Liver (tissue), 9 donors: ENCODE data around the gene ST6GALNAC5. TPM values are rescaled to one million over a fixed set of nuclear protein-coding genes. Genes with fewer than 3 reads are reported as not detected.

ENCODE experiments used
- DNase-seq: peaks from one replicate; pipeline ENCODE4 v3.0.0-alpha.2; 2017; ENCODE audit warnings: low spot score
- H3K27ac ChIP-seq, 2 donors: one replicate each; pipeline ENCODE4 v1.7.0; 2013; ENCODE audit warnings: inconsistent platforms in 2 of 2, low read length in 2 of 2, control low read depth in 1 of 2, low read depth in 1 of 2, mild to moderate bottlenecking in 1 of 2
- H3K27me3 ChIP-seq, 4 donors: one replicate each; pipeline versions ENCODE4 v1.6.1 to v1.7.0; 2013; ENCODE audit warnings: low read length in 3 of 4, inconsistent platforms in 1 of 4, mild to moderate bottlenecking in 1 of 4, moderate library complexity in 1 of 4; ENCODE audit not compliant: control insufficient read depth in 4 of 4, insufficient read depth in 4 of 4
- H3K36me3 ChIP-seq, 4 donors: one replicate each; pipeline versions ENCODE4 v1.6.1 to v1.7.0; 2013; ENCODE audit warnings: low read length in 3 of 4, mild to moderate bottlenecking in 3 of 4, low read depth in 1 of 4, moderate library complexity in 1 of 4; ENCODE audit not compliant: control insufficient read depth in 4 of 4, insufficient read depth in 3 of 4
- H3K4me1 ChIP-seq, 4 donors: one replicate each; pipeline versions ENCODE4 v1.6.1 to v1.7.0; 2013; ENCODE audit warnings: low read length in 3 of 4, mild to moderate bottlenecking in 3 of 4, moderate library complexity in 1 of 4; ENCODE audit not compliant: control insufficient read depth in 4 of 4, insufficient read depth in 4 of 4
- H3K4me3 ChIP-seq, 3 donors: one replicate each; pipeline versions ENCODE4 v1.6.1 to v1.7.0; 2013; ENCODE audit warnings: low read length in 3 of 3, control low read depth in 1 of 3, low read depth in 1 of 3, mild to moderate bottlenecking in 1 of 3
- H3K9ac ChIP-seq, 2 donors: one replicate each; pipeline ENCODE4 v1.7.0; 2013; ENCODE audit warnings: low read length in 2 of 2, mild to moderate bottlenecking in 2 of 2, moderate library complexity in 2 of 2, control low read depth in 1 of 2, low read depth in 1 of 2
- H3K9me3 ChIP-seq, 4 donors: one replicate each; pipeline versions ENCODE4 v1.6.1 to v1.7.0; 2013; ENCODE audit warnings: low read length in 3 of 4; ENCODE audit not compliant: control insufficient read depth in 4 of 4
- ATF3 ChIP-seq: IDR thresholded peaks from 2 replicates; pipeline ENCODE4 v1.6.1; 2016; ENCODE audit warnings: antibody characterized with exemption
- FOXA1 ChIP-seq: IDR thresholded peaks from 2 replicates; pipeline ENCODE4 v1.6.1; 2016; ENCODE audit warnings: antibody characterized with exemption
- FOXA2 ChIP-seq: IDR thresholded peaks from 2 replicates; pipeline ENCODE4 v1.6.1; 2016; ENCODE audit warnings: antibody characterized with exemption
- GABPA ChIP-seq, 2 donors: IDR thresholded peaks in 1 of 2; conservative IDR thresholded peaks in 1 of 2; 2 replicates each; pipeline ENCODE4 v1.6.1; 2016; ENCODE audit warnings: antibody characterized with exemption in 2 of 2, mild to moderate bottlenecking in 1 of 2, moderate library complexity in 1 of 2
- HNF4A ChIP-seq, 2 donors: conservative IDR thresholded peaks; 2 replicates each; pipeline ENCODE4 v1.6.1; 2016; ENCODE audit warnings: antibody characterized with exemption in 2 of 2, mild to moderate bottlenecking in 2 of 2
- NR2F2 ChIP-seq: IDR thresholded peaks from 2 replicates; pipeline ENCODE4 v1.6.1; 2016; ENCODE audit warnings: antibody characterized with exemption
- RAD21 ChIP-seq, 2 donors: IDR thresholded peaks; 2 replicates each; pipeline ENCODE4 v1.6.1; 2016; ENCODE audit warnings: antibody characterized with exemption in 2 of 2, mild to moderate bottlenecking in 2 of 2
- REST ChIP-seq: IDR thresholded peaks from 2 replicates; pipeline ENCODE4 v1.6.1; 2016; ENCODE audit warnings: antibody characterized with exemption, mild to moderate bottlenecking
- RXRA ChIP-seq, 2 donors: IDR thresholded peaks; 2 replicates each; pipeline ENCODE4 v1.6.1; 2017 to 2018; ENCODE audit warnings: antibody characterized with exemption in 2 of 2, mild to moderate bottlenecking in 1 of 2
- SP1 ChIP-seq: IDR thresholded peaks from 2 replicates; pipeline ENCODE4 v1.6.1; 2018; ENCODE audit warnings: antibody characterized with exemption, mild to moderate bottlenecking
- YY1 ChIP-seq: IDR thresholded peaks from 2 replicates; pipeline ENCODE4 v1.6.1; 2016; ENCODE audit warnings: antibody characterized with exemption, mild to moderate bottlenecking
- WGBS: extraction: QIAGEN DNeasy Blood & Tissue Kit; methylation state at CpG from one replicate; pipeline ENCODE4 v1.1.7; 2013; 5-methylcytosine and 5-hydroxymethylcytosine counted together
- polyA plus RNA-seq, 2 donors: library from polyadenylated mRNA; stranded (reverse) in 1 of 2; unstranded in 1 of 2; fragments of 200-250 nt in 1 of 2; fragments of >200 nt in 1 of 2; fragmentation: Nextera tagmentation in 1 of 2; extraction: Ambion mirVana in 1 of 2; gene quantifications; one replicate each; pipeline versions ENCODE4 v1.2.1 to v1.2.3, GENCODE V29; 2013 to 2015
- total RNA-seq, 2 donors: library from RNA; depleted of rRNA; stranded (reverse); fragments of >200 nt; gene quantifications; one replicate each; pipeline ENCODE4 v1.2.3, GENCODE V29; 2014
- TF ChIP-seq, protein P1 (sequence below): fragments of 150-350 bp; IDR thresholded peaks from 2 replicates; pipeline ENCODE4 v1.5.1; 2017; ENCODE audit warnings: improper control_type of control experiment, low read depth, low read length; ENCODE audit not compliant: missing input control
- TF ChIP-seq, protein P2 (sequence below): IDR thresholded peaks from 2 replicates; pipeline ENCODE4 v1.6.1; 2016; ENCODE audit warnings: antibody characterized with exemption
- donor health status: healthy.
- donor health status: healthy.
- donor health status: healthy.
- donor health status: healthy.
- donor health status: healthy.

Gene ST6GALNAC5
- total and polyA plus RNA-seq, 4 donors = 0.09 to 0.17 TPM; not detected in 2

DNA sequence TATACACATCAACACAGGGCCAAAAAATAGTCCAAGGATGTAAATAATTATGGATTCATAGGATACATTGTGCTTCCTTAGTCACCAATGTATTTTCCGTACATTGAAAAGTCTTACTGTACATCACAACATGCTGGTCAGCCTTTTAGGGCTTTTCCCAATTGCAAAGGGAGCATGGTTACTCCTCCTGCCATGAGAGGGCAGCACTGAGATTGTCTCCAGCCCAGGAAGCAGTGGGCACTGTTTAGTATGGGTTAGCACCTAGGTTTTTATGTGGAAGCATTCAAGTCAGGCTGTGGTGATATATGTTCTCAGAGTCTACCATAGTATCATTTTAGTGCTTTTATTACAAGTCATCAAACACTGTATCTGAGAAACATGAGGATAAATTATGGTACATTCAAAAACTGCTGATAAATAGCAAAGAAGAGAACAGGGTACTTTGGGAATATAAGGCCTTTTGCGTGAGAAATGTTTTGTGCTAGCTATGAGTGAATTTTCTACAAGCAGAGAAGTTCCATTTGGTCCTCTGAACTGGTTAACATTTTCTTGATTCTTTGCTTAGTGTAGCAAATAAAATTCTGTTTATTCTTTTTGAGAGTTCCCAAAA is 34.0 kb downstream of the ST6GALNAC5 start:
- H3K4me3 ChIP-seq = no peak overlapping the region
- no peaks in the 10 kb centered on the region for H3K4me1 ChIP-seq
- H3K27ac ChIP-seq = no peak overlapping the region
- no peaks in the 10 kb centered on the region for H3K9me3 ChIP-seq
- TF ChIP-seq FOXA2 = no peak
- TF ChIP-seq, protein P1, sequence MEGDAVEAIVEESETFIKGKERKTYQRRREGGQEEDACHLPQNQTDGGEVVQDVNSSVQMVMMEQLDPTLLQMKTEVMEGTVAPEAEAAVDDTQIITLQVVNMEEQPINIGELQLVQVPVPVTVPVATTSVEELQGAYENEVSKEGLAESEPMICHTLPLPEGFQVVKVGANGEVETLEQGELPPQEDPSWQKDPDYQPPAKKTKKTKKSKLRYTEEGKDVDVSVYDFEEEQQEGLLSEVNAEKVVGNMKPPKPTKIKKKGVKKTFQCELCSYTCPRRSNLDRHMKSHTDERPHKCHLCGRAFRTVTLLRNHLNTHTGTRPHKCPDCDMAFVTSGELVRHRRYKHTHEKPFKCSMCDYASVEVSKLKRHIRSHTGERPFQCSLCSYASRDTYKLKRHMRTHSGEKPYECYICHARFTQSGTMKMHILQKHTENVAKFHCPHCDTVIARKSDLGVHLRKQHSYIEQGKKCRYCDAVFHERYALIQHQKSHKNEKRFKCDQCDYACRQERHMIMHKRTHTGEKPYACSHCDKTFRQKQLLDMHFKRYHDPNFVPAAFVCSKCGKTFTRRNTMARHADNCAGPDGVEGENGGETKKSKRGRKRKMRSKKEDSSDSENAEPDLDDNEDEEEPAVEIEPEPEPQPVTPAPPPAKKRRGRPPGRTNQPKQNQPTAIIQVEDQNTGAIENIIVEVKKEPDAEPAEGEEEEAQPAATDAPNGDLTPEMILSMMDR = peak; percentile 57
- no peak for TF ChIP-seq GABPA (IDR thresholded peaks at IDR 0.05 in 1 of 2, conservative IDR thresholded peaks at IDR 0.05 in 1 of 2)
- peak; percentile 78 to 85 for TF ChIP-seq RAD21 (IDR thresholded peaks at IDR 0.05)
- peak; percentile 47 for DNase-seq
- 75% methylated on average over 2 of the region's 2 CpGs for WGBS
- H3K9ac ChIP-seq = no peak overlapping the region
- H3K27me3 ChIP-seq = no peaks in the 10 kb centered on the region
- no peaks in the 10 kb centered on the region for H3K36me3 ChIP-seq

DNA sequence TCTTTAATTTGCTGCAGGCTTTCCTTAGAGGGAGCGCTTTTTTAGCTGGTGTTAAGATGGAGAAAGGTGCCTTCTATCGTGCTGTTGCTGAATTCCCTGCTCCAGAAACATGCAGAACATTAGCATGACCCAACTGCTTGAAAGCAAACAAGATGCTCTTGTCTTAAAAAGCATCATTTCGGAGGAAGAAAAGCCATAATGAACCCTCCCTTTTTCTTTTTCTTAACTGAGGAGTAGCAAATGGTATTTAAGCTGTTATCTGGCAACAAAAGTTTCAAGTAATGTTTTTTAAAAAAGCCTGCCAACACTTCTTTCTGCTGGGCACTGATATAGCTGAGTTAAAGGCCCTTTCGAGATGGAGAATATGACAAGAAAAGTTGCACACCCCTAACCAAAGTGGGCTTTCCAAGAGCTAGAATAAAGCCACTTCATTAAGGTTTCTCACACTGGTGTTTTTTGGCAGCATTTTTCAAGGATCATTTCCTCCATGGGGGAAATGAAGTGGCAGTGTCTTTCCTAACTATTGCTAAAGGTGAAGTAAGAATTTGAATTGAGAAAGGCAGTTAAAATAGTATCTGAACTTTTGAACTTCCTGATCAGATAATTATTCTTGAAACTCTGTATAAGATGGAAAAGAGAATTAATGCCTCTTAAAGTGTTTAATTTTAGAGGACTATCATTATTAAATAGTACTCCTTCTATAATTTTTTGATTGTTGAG is 38.8 kb downstream of the ST6GALNAC5 start:
- TF ChIP-seq ATF3 (no peak), YY1 (no peak), NR2F2 (no peak), FOXA1 (no peak), RXRA (IDR thresholded peaks at IDR 0.05) (no peak), REST (no peak), HNF4A (conservative IDR thresholded peaks at IDR 0.05) (no peak), SP1 (no peak), RAD21 (IDR thresholded peaks at IDR 0.05) (no peak), FOXA2 (no peak)
- TF ChIP-seq, protein P2, sequence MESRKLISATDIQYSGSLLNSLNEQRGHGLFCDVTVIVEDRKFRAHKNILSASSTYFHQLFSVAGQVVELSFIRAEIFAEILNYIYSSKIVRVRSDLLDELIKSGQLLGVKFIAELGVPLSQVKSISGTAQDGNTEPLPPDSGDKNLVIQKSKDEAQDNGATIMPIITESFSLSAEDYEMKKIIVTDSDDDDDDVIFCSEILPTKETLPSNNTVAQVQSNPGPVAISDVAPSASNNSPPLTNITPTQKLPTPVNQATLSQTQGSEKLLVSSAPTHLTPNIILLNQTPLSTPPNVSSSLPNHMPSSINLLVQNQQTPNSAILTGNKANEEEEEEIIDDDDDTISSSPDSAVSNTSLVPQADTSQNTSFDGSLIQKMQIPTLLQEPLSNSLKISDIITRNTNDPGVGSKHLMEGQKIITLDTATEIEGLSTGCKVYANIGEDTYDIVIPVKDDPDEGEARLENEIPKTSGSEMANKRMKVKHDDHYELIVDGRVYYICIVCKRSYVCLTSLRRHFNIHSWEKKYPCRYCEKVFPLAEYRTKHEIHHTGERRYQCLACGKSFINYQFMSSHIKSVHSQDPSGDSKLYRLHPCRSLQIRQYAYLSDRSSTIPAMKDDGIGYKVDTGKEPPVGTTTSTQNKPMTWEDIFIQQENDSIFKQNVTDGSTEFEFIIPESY = no peak

More for the DNA sequence above, 38.8 kb downstream of the ST6GALNAC5 start:
- no peaks in the 10 kb centered on the region for H3K9me3 ChIP-seq
- DNase-seq = no peak
- 79% methylated on average over 4 of the region's 4 CpGs for WGBS
- no peak overlapping the region for H3K4me3 ChIP-seq
- no peak overlapping the region for H3K9ac ChIP-seq
- H3K36me3 ChIP-seq = no peaks in the 10 kb centered on the region
- H3K27ac ChIP-seq = no peak overlapping the region
- no peaks in the 10 kb centered on the region for H3K4me1 ChIP-seq
- no peaks in the 10 kb centered on the region for H3K27me3 ChIP-seq
